Small intestine (tissue), 7 donors: Measurements from ENCODE around the gene MACF1. TPM values are rescaled to one million over a fixed set of nuclear protein-coding genes. Genes with fewer than 3 reads are reported as not detected.
"Not testable (repeated sequence)": the region's sequence is repeated elsewhere in the genome, so short reads cannot be mapped to it uniquely, and the experiment has no call there.

ENCODE experiments used
- DNase-seq, 2 donors: peaks; one replicate each; pipeline versions ENCODE4 v3.0.0 to v3.0.0-alpha.2; 2013
- FAIRE-seq: peaks from 2 replicates; lab custom pipeline; 2012; peaks lifted over from hg19 to GRCh38; lab: Jason Lieb, UNC
- H3K27ac ChIP-seq, 3 donors: one replicate each; pipeline ENCODE4 v1.5.1; 2013; ENCODE audit warnings: low read length in 2 of 3, mild to moderate bottlenecking in 2 of 3, control low read depth in 1 of 3, inconsistent platforms in 1 of 3, low read depth in 1 of 3, moderate library complexity in 1 of 3
- H3K27me3 ChIP-seq, 3 donors: one replicate each; pipeline ENCODE4 v1.6.1; 2013; ENCODE audit warnings: low read length in 3 of 3, inconsistent platforms in 1 of 3; ENCODE audit not compliant: control insufficient read depth in 3 of 3, insufficient read depth in 3 of 3
- H3K36me3 ChIP-seq, 3 donors: one replicate each; pipeline ENCODE4 v1.6.1; 2013; ENCODE audit warnings: low read length in 3 of 3, inconsistent platforms in 1 of 3, low read depth in 1 of 3, mild to moderate bottlenecking in 1 of 3, moderate library complexity in 1 of 3; ENCODE audit not compliant: control insufficient read depth in 3 of 3, insufficient read depth in 2 of 3
- H3K4me1 ChIP-seq, 3 donors: one replicate each; pipeline ENCODE4 v1.6.1; 2013; ENCODE audit warnings: low read length in 2 of 3, inconsistent platforms in 1 of 3, low read depth in 1 of 3, mild to moderate bottlenecking in 1 of 3, moderate library complexity in 1 of 3; ENCODE audit not compliant: control insufficient read depth in 3 of 3, insufficient read depth in 2 of 3
- H3K4me3 ChIP-seq, 3 donors: one replicate each; pipeline ENCODE4 v1.5.1; 2013; ENCODE audit warnings: low read length in 3 of 3, control low read depth in 1 of 3, inconsistent platforms in 1 of 3, low read depth in 1 of 3, mild to moderate bottlenecking in 1 of 3, moderate library complexity in 1 of 3
- H3K9me3 ChIP-seq, 2 donors: one replicate each; pipeline ENCODE4 v1.6.1; 2013; ENCODE audit warnings: low read depth in 1 of 2, low read length in 1 of 2; ENCODE audit not compliant: control insufficient read depth in 2 of 2, insufficient read depth in 1 of 2
- WGBS, 3 donors: extraction: QIAGEN DNeasy Blood & Tissue Kit; methylation state at CpG; one replicate each; pipeline ENCODE4 v1.1.7; 2013; 5-methylcytosine and 5-hydroxymethylcytosine counted together
- polyA plus RNA-seq, 4 donors: library from polyadenylated mRNA; stranded (reverse) in 3 of 4; unstranded in 1 of 4; fragments of 200-250 nt in 3 of 4; fragments of 120-200 nt in 1 of 4; gene quantifications; one replicate each; pipeline versions ENCODE4 v1.2.1 to v1.2.3, GENCODE V29; 2013
- donor health status: healthy with polysubstance abuse.
- donor health status: control.
- donor health status: control.
- donor health status: Bipolar disorder and iron deficiency.
- donor health status: healthy.

Gene MACF1
- polyA plus RNA-seq, 4 donors = 18.1 to 64.8 (median 34.6) TPM

DNA sequence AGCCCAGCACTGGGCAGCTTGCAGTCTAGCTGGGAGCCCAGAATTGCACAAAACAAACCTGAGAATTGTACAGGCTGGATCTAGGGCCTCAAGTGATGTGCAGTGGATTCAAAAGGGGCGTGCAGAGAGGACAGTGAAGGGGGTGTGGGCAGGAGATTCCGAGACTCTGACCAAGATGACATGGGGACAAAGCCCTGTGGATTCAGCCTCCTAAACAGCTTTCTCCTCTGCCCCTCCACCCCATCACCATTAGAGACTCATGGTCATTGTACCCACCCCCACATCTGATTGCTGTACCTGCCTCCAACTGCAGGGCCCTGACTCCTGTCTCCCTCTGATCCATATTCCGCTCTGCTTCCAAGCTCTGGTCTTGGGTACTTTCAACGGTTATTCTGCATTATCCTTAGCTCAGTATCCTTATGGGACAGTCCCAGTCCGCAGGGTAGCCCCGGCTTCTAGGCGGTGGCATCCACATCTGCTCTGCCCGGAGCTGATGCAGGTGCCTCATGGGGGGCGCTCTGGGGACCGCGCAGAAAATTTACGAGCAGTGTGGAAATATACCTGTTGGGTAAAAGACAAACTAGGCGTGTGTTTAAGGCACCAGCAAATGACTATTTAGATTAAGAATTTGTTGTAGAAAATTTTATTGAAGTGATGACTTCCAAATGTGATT lies 285.2 kb downstream of the MACF1 start:
- no peak for DNase-seq
- no peaks in the 10 kb centered on the region for H3K9me3 ChIP-seq
- H3K27ac ChIP-seq = no peak overlapping the region
- no peak for FAIRE-seq
- no peak overlapping the region for H3K4me3 ChIP-seq
- peaks cover 0 to 6% (median 0%) of the 10 kb centered on the region in 3 donors for H3K4me1 ChIP-seq
- 52 to 68% (median 65%) methylated on average over 13 of the region's 13 CpGs for WGBS, 3 donors
- H3K27me3 ChIP-seq = peaks cover 0 to 35% (median 6%) of the 10 kb centered on the region in 3 donors
- H3K36me3 ChIP-seq = peaks cover 6 to 18% (median 7%) of the 10 kb centered on the region in 3 donors

DNA sequence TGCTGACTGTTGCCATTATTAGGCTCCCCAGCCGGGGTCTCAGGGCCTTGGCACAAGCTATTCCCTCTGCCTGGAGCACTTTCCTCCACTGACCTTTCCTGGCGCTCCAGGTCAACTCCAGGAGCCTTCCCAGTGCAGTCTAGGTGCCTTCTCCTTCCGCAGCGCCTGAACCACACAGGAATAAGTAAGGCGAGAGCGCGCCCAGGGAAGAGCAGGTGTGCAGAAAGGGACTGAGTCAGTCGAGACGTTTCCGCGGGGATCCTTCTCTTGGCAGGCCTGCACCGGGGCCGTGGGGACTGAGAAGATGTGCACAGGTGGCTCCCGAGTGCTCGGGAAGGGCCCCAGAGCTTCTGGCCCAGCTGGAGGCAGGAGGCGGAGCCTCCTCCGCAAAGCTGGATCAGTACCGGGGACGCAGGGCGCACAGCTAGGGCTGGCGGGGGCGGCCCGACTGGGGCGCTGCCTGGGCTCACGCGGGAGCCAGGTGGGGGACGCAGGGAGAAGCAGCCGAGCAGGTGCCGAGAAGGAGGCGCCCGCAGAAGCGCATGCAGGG lies 286.2 kb downstream of the MACF1 start:
- Histone ChIP-seq H3K4me1 (peaks cover 0 to 6% (median 0%) of the 10 kb centered on the region in 3 donors), H3K27me3 (peaks cover 0 to 35% (median 6%) of the 10 kb centered on the region in 3 donors), H3K36me3 (peaks cover 0 to 10% (median under 1%) of the 10 kb centered on the region in 3 donors), H3K9me3 (no peaks in the 10 kb centered on the region), H3K27ac (no peak overlapping the region), H3K4me3 (peak overlapping the region in 2 of 3 donors; percentile 15 to 44)
- 9 to 14% (median 10%) methylated on average over 31 to 32 of the region's 32 CpGs for WGBS, 3 donors
- DNase-seq (peak in 1 of 2 donors; percentile 10), FAIRE-seq (no peak)

GRCh38 chr1:39491146-39491921 lies 286.8 kb downstream of the MACF1 start, which contains the start of gene BMP8A:
TSS of gene BMP8A (plus strand) at chr1:39491636. CDS start at chr1:39491992, 356 bp downstream.
- peak within 1 kb of the TSS; percentile 12 to 44 (median 19) for H3K4me3 ChIP-seq
- WGBS, 3 donors = 0% methylated on average over 78 to 112 of the region's 112 CpGs
- peaks cover 0 to 6% (median 0%) of the 10 kb centered on the region in 3 donors for H3K4me1 ChIP-seq
- DNase-seq (peak; percentile 59 to 83), FAIRE-seq (no peak)
- H3K27me3 ChIP-seq = peaks cover 0 to 35% (median 6%) of the 10 kb centered on the region in 3 donors
- no peaks in the 10 kb centered on the region for H3K9me3 ChIP-seq
- peaks cover 0 to 10% (median 0%) of the 10 kb centered on the region in 3 donors for H3K36me3 ChIP-seq
- H3K27ac ChIP-seq = no peak within 1 kb of the TSS

DNA sequence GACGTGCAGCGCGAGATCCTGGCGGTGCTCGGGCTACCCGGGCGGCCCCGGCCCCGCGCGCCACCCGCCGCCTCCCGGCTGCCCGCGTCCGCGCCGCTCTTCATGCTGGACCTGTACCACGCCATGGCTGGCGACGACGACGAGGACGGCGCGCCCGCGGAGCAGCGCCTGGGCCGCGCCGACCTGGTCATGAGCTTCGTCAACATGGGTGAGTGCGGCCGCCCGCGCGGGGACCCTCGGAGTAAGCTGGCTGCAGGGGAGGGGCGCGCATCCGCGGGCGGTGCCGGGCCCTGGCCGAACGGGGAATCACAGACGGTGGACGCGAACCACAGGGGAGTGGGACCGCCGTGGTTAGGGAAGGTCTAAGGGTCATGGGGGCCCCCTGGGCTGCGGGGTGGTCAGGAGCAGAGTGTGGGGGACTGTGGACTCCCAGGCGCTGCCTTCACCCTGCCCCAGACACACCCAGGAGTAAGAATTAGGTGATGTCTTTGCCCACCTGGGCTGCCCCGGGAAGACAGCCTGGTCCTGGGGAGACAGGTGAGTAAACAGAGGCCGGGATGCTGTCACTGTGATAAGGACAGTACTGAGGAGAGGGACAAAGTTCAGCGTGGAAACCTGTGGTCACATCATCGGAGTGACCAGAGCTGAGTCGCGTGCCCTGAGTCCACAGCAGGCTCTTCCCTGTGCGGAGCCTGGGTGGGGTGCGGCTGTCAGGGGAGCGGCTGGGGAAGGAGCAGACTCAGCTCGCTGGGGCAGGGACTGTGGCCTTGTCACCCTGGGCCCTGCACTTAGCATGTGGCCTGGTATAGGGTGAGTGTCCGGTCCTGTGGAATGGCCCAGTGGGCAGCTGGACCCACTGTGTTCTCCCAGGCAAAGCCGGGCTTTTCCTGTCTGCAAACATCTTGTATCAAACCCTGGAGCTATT lies 287.9 kb downstream of the MACF1 start:
- Histone ChIP-seq H3K27me3 (peaks cover 0 to 35% (median 6%) of the 10 kb centered on the region in 3 donors), H3K4me3 (peak overlapping the region in 1 of 3 donors; percentile 44)
- FAIRE-seq, H3K36me3 ChIP-seq, H3K9me3 ChIP-seq, H3K4me1 ChIP-seq, H3K27ac ChIP-seq: not testable (repeated sequence)
- WGBS, 3 donors = 13 to 17% (median 14%) methylated on average over 27 to 67 of the region's 67 CpGs
- DNase-seq = peak in 1 of 2 donors; percentile 13

DNA sequence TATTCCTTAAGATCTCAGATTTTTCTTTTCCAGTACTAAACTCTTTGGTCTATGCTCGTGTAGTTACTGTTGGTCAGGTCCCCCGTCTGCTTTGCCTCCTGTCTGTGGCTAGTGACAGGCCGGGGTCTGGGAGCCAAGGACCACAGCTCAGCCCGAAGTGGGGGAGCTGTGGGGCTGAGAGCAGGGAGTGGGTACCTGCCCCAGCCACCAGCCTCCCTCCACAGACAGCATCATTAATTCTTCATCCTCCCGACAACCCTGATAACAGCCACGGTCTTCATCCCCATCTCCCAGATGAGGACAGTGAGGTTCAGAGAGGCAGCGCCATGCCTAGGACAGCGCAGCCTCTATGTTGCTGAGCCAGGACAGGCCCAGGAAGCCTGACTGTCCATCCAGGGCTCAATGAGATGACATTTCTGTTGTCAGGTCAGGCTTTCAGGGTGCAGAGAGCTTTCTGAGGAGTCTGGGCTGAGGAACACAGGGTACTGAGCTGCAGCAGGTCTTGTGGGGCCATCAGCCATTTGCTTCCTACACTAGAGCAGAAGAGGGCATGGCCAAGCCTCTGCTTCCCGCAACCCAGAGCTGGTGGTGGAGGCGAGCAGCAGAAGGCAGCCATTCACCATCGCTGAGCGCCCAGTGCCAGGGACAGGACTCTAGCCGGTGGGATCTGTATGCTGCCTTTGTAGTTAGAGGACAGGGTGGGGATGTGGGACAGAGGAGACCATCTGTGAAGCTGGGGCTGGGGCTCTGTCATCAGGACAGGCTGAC lies 288.7 kb downstream of the MACF1 start:
- H3K9me3 ChIP-seq, FAIRE-seq, H3K4me3 ChIP-seq, DNase-seq, H3K4me1 ChIP-seq, H3K36me3 ChIP-seq, H3K27ac ChIP-seq: not testable (repeated sequence)
- WGBS, 3 donors = 76 to 86% (median 81%) methylated on average over 12 to 13 of the region's 13 CpGs
- peaks cover 0 to 35% (median 6%) of the 10 kb centered on the region in 3 donors for H3K27me3 ChIP-seq

DNA sequence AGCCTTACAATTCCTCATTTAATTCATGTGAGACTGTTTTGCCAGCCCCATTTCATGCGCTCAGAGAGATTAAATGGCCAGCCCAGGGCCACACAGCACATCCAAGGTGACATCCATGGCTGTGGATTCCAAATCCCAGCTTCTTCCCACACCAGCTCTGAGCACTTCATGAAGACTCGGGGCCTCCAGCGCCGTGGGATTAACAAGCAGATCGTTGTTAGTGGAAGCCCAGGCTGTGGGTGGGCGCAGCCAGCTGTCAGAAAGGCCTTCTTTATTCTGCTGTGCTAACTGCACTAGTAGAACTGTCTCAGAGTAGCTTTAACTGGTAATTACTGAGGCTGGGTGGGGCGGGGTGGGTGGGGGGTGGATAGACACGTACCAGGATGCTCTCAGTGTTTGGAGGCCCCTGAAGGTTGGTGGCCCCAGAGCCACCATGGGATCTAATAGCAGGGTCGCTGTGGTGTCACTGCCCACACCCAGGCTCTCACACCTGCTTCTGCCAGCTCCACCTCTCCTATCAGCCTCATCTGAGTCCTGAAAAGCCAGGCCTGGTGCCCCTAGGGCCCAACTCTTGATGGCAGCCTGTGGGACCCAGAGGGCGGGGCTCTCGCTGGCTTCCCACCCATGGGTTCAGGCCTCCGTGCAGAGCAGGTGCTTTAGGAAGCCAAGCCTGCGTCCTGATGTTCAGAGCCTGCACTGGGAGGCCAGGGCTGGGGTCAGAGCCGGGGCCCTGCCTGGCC lies 290.3 kb downstream of the MACF1 start:
- no peaks in the 10 kb centered on the region for H3K9me3 ChIP-seq
- WGBS, 3 donors = 84 to 91% (median 85%) methylated on average over 13 to 14 of the region's 14 CpGs
- no peaks in the 10 kb centered on the region for H3K36me3 ChIP-seq
- H3K4me1 ChIP-seq = peaks cover 0 to 6% (median 0%) of the 10 kb centered on the region in 3 donors
- FAIRE-seq = no peak
- no peak overlapping the region for H3K4me3 ChIP-seq
- no peak for DNase-seq
- no peak overlapping the region for H3K27ac ChIP-seq
- peaks cover 0 to 33% (median 6%) of the 10 kb centered on the region in 3 donors for H3K27me3 ChIP-seq

DNA sequence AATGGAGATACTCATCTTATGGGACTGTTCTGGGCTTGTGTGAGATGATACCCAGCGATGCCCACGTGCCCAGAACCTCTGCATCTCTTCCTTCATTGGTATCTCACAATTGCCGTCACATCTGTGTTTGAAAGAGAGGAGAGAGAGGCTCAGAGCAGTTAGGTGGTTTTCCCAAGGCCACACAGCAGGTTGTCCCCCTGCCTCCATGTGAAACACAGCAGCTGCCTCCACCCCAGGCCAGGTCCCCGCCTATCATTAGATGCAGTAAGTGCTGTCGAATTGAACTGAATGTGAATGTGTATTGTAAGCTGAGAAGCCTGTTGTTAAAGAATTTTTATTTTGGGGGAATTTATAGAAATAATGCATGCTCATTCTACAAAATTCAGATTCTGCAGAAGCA lies 292.0 kb downstream of the MACF1 start:
- not testable (repeated sequence) for H3K4me3 ChIP-seq, DNase-seq, H3K27ac ChIP-seq, H3K4me1 ChIP-seq, FAIRE-seq, H3K36me3 ChIP-seq, H3K9me3 ChIP-seq
- 87 to 92% (median 92%) methylated on average over 5 of the region's 5 CpGs for WGBS, 3 donors
- peaks cover 0 to 23% (median 6%) of the 10 kb centered on the region in 3 donors for H3K27me3 ChIP-seq
